Nephron progenitor cell (in vitro differentiated cells): ENCODE results near the gene CD1E.

ENCODE experiments used
- DNase-seq: peaks from one replicate; pipeline ENCODE4 v3.0.0; 2021
- H3K27ac Mint-ChIP-seq: 2 replicates; pipeline ENCODE4 v1.8.0; 2021; ENCODE audit warnings: mild to moderate bottlenecking, moderate library complexity, mixed read lengths
- H3K27me3 Mint-ChIP-seq: 2 replicates; pipeline ENCODE4 v1.8.0; 2021; ENCODE audit warnings: mild to moderate bottlenecking, low read depth, mixed read lengths; ENCODE audit not compliant: poor library complexity
- H3K36me3 Mint-ChIP-seq: 2 replicates; pipeline ENCODE4 v1.8.0; 2021; ENCODE audit warnings: low read depth, mixed read lengths
- H3K4me1 Mint-ChIP-seq: 2 replicates; pipeline ENCODE4 v1.8.0; 2021; ENCODE audit warnings: mixed read lengths
- H3K4me3 Mint-ChIP-seq: 2 replicates; pipeline ENCODE4 v1.8.0; 2021; ENCODE audit warnings: mild to moderate bottlenecking, moderate library complexity, mixed read lengths
- H3K9me3 Mint-ChIP-seq: 2 replicates; pipeline ENCODE4 v1.8.0; 2021; ENCODE audit warnings: mild to moderate bottlenecking, moderate library complexity, mixed read lengths
- CTCF ChIP-seq: fragments of 200-600 bp; sonication (generic); IDR thresholded peaks from 2 replicates; pipeline ENCODE4 v1.5.0; 2021; ENCODE audit warnings: antibody characterized with exemption

CD1E gene

GRCh38 chr1:158396646-158397045 is 43.0 kb downstream of the CD1E start:
- no peaks in the 10 kb centered on the region for H3K4me1 Mint-ChIP-seq
- no peak for TF ChIP-seq CTCF
- no peaks in the 10 kb centered on the region for H3K36me3 Mint-ChIP-seq
- no peak overlapping the region for H3K4me3 Mint-ChIP-seq
- peaks cover 8% of the 10 kb centered on the region for H3K27me3 Mint-ChIP-seq
- no peak overlapping the region for H3K27ac Mint-ChIP-seq
- DNase-seq, result no peak
- H3K9me3 Mint-ChIP-seq, result no peaks in the 10 kb centered on the region

- Mint-ChIP-seq H3K27ac (no peak within 1 kb of the TSS), H3K4me1 (no peaks in the 10 kb centered on the region), H3K27me3 (peaks cover 8% of the 10 kb centered on the region), H3K36me3 (no peaks in the 10 kb centered on the region), H3K4me3 (no peak within 1 kb of the TSS), H3K9me3 (no peaks in the 10 kb centered on the region)
- no peak for TF ChIP-seq CTCF
- no peak for DNase-seq
Observed at GRCh38 chr1:158398818-158399514, 45.3 kb downstream of the CD1E start, which contains the start of gene OR10T2. TSS of gene OR10T2 (minus strand) at chr1:158399466. CDS start at chr1:158399466, 0 bp downstream.

GRCh38 chr1:158400871-158401270 is 47.2 kb downstream of the CD1E start:
- DNase-seq, result no peak
- TF ChIP-seq CTCF, result no peak
- Mint-ChIP-seq H3K36me3 (no peaks in the 10 kb centered on the region), H3K4me3 (no peak overlapping the region), H3K27me3 (peaks cover 8% of the 10 kb centered on the region), H3K9me3 (no peaks in the 10 kb centered on the region), H3K27ac (no peak overlapping the region), H3K4me1 (no peaks in the 10 kb centered on the region)

GRCh38 chr1:158407092-158407491 is 53.4 kb downstream of the CD1E start:
- no peak for TF ChIP-seq CTCF
- no peak overlapping the region for H3K4me3 Mint-ChIP-seq
- no peaks in the 10 kb centered on the region for H3K27me3 Mint-ChIP-seq
- DNase-seq, result no peak
- H3K27ac Mint-ChIP-seq, result no peak overlapping the region
- no peaks in the 10 kb centered on the region for H3K9me3 Mint-ChIP-seq
- H3K4me1 Mint-ChIP-seq, result peaks cover 6% of the 10 kb centered on the region
- no peaks in the 10 kb centered on the region for H3K36me3 Mint-ChIP-seq
